HFF-Myc (cell line): ENCODE measurements around the gene FAM117B.

Experiments used
- DNase-seq: peaks from one replicate; pipeline ENCODE4 v3.0.0-alpha.2; 2011; ENCODE audit warnings: low read depth; ENCODE audit errors: extremely low read depth
- H3K4me3 ChIP-seq: replicated peaks from 2 replicates; pipeline ENCODE4 v1.5.1; 2011; ENCODE audit warnings: low read depth, mild to moderate bottlenecking, control low read depth, low read length
- CTCF ChIP-seq: IDR thresholded peaks from 2 replicates; pipeline ENCODE4 v1.5.1; 2012; ENCODE audit warnings: mild to moderate bottlenecking, low read depth, low read length, control low read depth; ENCODE audit errors: missing control alignments

The FAM117B gene

GRCh38 chr2:202750763-202751427, 116.1 kb downstream of the FAM117B start:
- no peak overlapping the region for H3K4me3 ChIP-seq
- no peak for DNase-seq
- no peak for TF ChIP-seq CTCF

GRCh38 chr2:202752071-202752470, 117.3 kb downstream of the FAM117B start:
- no peak overlapping the region for H3K4me3 ChIP-seq
- no peak for TF ChIP-seq CTCF
- DNase-seq: no peak

GRCh38 chr2:202754936-202755335, 120.2 kb downstream of the FAM117B start:
- no peak for TF ChIP-seq CTCF
- peak; percentile 2 for DNase-seq

GRCh38 chr2:202756598-202756997, 121.8 kb downstream of the FAM117B start:
- no peak overlapping the region for H3K4me3 ChIP-seq
- TF ChIP-seq CTCF: no peak
- DNase-seq: no peak

More at GRCh38 chr2:202754936-202755335, 120.2 kb downstream of the FAM117B start:
- no peak overlapping the region for H3K4me3 ChIP-seq

GRCh38 chr2:202757339-202757738, 122.6 kb downstream of the FAM117B start:
- DNase-seq: no peak
- H3K4me3 ChIP-seq: no peak overlapping the region
- no peak for TF ChIP-seq CTCF

- H3K4me3 ChIP-seq: no peak overlapping the region
- DNase-seq: no peak
- TF ChIP-seq CTCF: no peak
Observed at GRCh38 chr2:202758128-202758527, 123.4 kb downstream of the FAM117B start.

GRCh38 chr2:202758604-202759003, 123.8 kb downstream of the FAM117B start:
- no peak overlapping the region for H3K4me3 ChIP-seq
- no peak for DNase-seq
- no peak for TF ChIP-seq CTCF
